ENCODE results near the gene RUVBL2. TPM values are rescaled to one million over a fixed set of nuclear protein-coding genes. Genes with fewer than 3 reads are reported as not detected.

Gene RUVBL2
- total and polyA plus RNA-seq, 4 donors, result 29.6 to 80.1 (median 49.6) TPM

GRCh38 chr19:48997972-48998371 lies 4.3 kb downstream of the RUVBL2 start:
- Histone ChIP-seq H3K4me1 (ENCODE audit: control insufficient read depth in 4 of 4, insufficient read depth in 4 of 4, low read length in 3 of 4) (peaks cover 2 to 13% (median 7%) of the 10 kb centered on the region in 4 donors), H3K36me3 (ENCODE audit: control insufficient read depth in 4 of 4, insufficient read depth in 3 of 4, low read depth in 1 of 4, low read length in 3 of 4) (peaks cover 0 to 3% (median 2%) of the 10 kb centered on the region in 4 donors), H3K9ac (ENCODE audit: low read depth in 1 of 2, low read length in 2 of 2) (no peak overlapping the region), H3K27me3 (ENCODE audit: control insufficient read depth in 4 of 4, insufficient read depth in 4 of 4, low read length in 3 of 4) (no peaks in the 10 kb centered on the region), H3K9me3 (ENCODE audit: control insufficient read depth in 4 of 4, low read length in 3 of 4) (no peaks in the 10 kb centered on the region), H3K4me3 (ENCODE audit: low read depth in 1 of 3, low read length in 3 of 3) (no peak overlapping the region), H3K27ac (ENCODE audit: low read depth in 1 of 2, low read length in 2 of 2) (no peak overlapping the region)
- 71% methylated on average over 5 of the region's 5 CpGs for WGBS
- peak; percentile 70 for DNase-seq (ENCODE audit: low spot score)
- TF ChIP-seq CTCF (IDR thresholded peaks at IDR 0.05; ENCODE audit: low read depth, low read length, missing input control) (peak; percentile 22), JUND (IDR thresholded peaks at IDR 0.05) (no peak), RAD21 (IDR thresholded peaks at IDR 0.05) (peak; percentile 7 to 63)

- H3K4me3 ChIP-seq (ENCODE audit: low read depth in 1 of 3, low read length in 3 of 3), result no peak overlapping the region
- H3K36me3 ChIP-seq (ENCODE audit: control insufficient read depth in 4 of 4, insufficient read depth in 3 of 4, low read depth in 1 of 4, low read length in 3 of 4), result peaks cover 3 to 16% (median 10%) of the 10 kb centered on the region in 4 donors
- H3K9ac ChIP-seq (ENCODE audit: low read depth in 1 of 2, low read length in 2 of 2), result no peak overlapping the region
- WGBS, result 73% methylated on average over 16 of the region's 16 CpGs
- no peak overlapping the region for H3K27ac ChIP-seq (ENCODE audit: low read depth in 1 of 2, low read length in 2 of 2)
- no peak for TF ChIP-seq GABPA (IDR thresholded peaks at IDR 0.05 in 1 of 2, conservative IDR thresholded peaks at IDR 0.05 in 1 of 2)
- no peak for TF ChIP-seq EGR1 (IDR thresholded peaks at IDR 0.05; ENCODE audit: low read depth in 2 of 2)
- no peak for TF ChIP-seq FOXA2 (IDR thresholded peaks at IDR 0.05)
- no peak for TF ChIP-seq ATF3 (IDR thresholded peaks at IDR 0.05)
- TF ChIP-seq YY1 (IDR thresholded peaks at IDR 0.05), result no peak
- TF ChIP-seq JUND (IDR thresholded peaks at IDR 0.05), result no peak
- no peak for TF ChIP-seq RXRA (IDR thresholded peaks at IDR 0.05)
- no peak for TF ChIP-seq MAX (IDR thresholded peaks at IDR 0.05)
- no peak for TF ChIP-seq HNF4G (IDR thresholded peaks at IDR 0.05)
- peak; percentile 29 for TF ChIP-seq CTCF (IDR thresholded peaks at IDR 0.05; ENCODE audit: low read depth, low read length, missing input control)
- TF ChIP-seq RAD21 (IDR thresholded peaks at IDR 0.05), result peak; percentile 34 to 74
- TF ChIP-seq, protein P1, sequence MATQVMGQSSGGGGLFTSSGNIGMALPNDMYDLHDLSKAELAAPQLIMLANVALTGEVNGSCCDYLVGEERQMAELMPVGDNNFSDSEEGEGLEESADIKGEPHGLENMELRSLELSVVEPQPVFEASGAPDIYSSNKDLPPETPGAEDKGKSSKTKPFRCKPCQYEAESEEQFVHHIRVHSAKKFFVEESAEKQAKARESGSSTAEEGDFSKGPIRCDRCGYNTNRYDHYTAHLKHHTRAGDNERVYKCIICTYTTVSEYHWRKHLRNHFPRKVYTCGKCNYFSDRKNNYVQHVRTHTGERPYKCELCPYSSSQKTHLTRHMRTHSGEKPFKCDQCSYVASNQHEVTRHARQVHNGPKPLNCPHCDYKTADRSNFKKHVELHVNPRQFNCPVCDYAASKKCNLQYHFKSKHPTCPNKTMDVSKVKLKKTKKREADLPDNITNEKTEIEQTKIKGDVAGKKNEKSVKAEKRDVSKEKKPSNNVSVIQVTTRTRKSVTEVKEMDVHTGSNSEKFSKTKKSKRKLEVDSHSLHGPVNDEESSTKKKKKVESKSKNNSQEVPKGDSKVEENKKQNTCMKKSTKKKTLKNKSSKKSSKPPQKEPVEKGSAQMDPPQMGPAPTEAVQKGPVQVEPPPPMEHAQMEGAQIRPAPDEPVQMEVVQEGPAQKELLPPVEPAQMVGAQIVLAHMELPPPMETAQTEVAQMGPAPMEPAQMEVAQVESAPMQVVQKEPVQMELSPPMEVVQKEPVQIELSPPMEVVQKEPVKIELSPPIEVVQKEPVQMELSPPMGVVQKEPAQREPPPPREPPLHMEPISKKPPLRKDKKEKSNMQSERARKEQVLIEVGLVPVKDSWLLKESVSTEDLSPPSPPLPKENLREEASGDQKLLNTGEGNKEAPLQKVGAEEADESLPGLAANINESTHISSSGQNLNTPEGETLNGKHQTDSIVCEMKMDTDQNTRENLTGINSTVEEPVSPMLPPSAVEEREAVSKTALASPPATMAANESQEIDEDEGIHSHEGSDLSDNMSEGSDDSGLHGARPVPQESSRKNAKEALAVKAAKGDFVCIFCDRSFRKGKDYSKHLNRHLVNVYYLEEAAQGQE (IDR thresholded peaks at IDR 0.05), result no peak
- H3K4me1 ChIP-seq (ENCODE audit: control insufficient read depth in 4 of 4, insufficient read depth in 4 of 4, low read length in 3 of 4), result peaks cover 0 to 5% (median 2%) of the 10 kb centered on the region in 4 donors
- DNase-seq (ENCODE audit: low spot score), result peak; percentile 64
- H3K9me3 ChIP-seq (ENCODE audit: control insufficient read depth in 4 of 4, low read length in 3 of 4), result no peaks in the 10 kb centered on the region
- no peaks in the 10 kb centered on the region for H3K27me3 ChIP-seq (ENCODE audit: control insufficient read depth in 4 of 4, insufficient read depth in 4 of 4, low read length in 3 of 4)
These were observed 6.0 kb downstream of the RUVBL2 start for GRCh38 chr19:48999481-49000325.
